GM19238 (cell line): ENCODE measurements around the gene ITGA7.
A peak's percentile ranks its signal among the peaks of the same experiment; 100 is the strongest.

Experiments
- DNase-seq: peaks from one replicate; pipeline ENCODE4 v3.0.0; 2011; ENCODE audit warnings: low spot score; ENCODE audit not compliant: insufficient read length

Gene ITGA7

GRCh38 chr12:55707841-55708694 is at the start of gene ITGA7:
ITGA7 (minus strand) TSS chr12:55707904; CDS start chr12:55707682, 222 bp downstream.
- peak; percentile 68 for DNase-seq

GRCh38 chr12:55755246-55755645 is 47.5 kb upstream of the ITGA7 start:
- DNase-seq: no peak

- DNase-seq: no peak
Observed at GRCh38 chr12:55748230-55748993, 40.7 kb upstream of the ITGA7 start.

- DNase-seq: no peak
Observed at GRCh38 chr12:55746913-55747231, 39.2 kb upstream of the ITGA7 start.

- DNase-seq: no peak
Observed at GRCh38 chr12:55746174-55746912, 38.6 kb upstream of the ITGA7 start.

- no peak for DNase-seq
Observed at GRCh38 chr12:55745361-55746173, 37.9 kb upstream of the ITGA7 start.

- DNase-seq: no peak
Observed at GRCh38 chr12:55744340-55745030, 36.8 kb upstream of the ITGA7 start.

- DNase-seq: no peak
Observed at GRCh38 chr12:55743406-55744339, 36.0 kb upstream of the ITGA7 start.

GRCh38 chr12:55742719-55743405 is 35.2 kb upstream of the ITGA7 start, which contains the start of gene GDF11:
GDF11 (plus strand) TSS chr12:55743122; CDS start chr12:55743317, 195 bp downstream.
- peak; percentile 72 for DNase-seq

GRCh38 chr12:55741931-55742680 is 34.4 kb upstream of the ITGA7 start:
- DNase-seq: no peak

GRCh38 chr12:55739025-55739378 is 31.3 kb upstream of the ITGA7 start:
- DNase-seq: no peak

- peak; percentile 85 for DNase-seq
Observed at GRCh38 chr12:55738123-55739024, 30.7 kb upstream of the ITGA7 start.

- DNase-seq: no peak
Observed at GRCh38 chr12:55737581-55738122, 29.9 kb upstream of the ITGA7 start.

- DNase-seq: no peak
Observed at GRCh38 chr12:55736780-55737580, 29.3 kb upstream of the ITGA7 start.

- DNase-seq: no peak
Observed at GRCh38 chr12:55736076-55736475, 28.4 kb upstream of the ITGA7 start.

GRCh38 chr12:55734595-55734994 is 26.9 kb upstream of the ITGA7 start:
- no peak for DNase-seq
